ENCODE data around the gene CAMK2D.

Gene CAMK2D

GRCh38 chr4:113682730-113683537, 78.6 kb downstream of the CAMK2D start:
- DNase-seq (ENCODE audit: low read depth): peak; percentile 39

- DNase-seq (ENCODE audit: low read depth): no peak
Observed at GRCh38 chr4:113678641-113679040, 82.9 kb downstream of the CAMK2D start.

GRCh38 chr4:113677325-113677724, 84.2 kb downstream of the CAMK2D start:
- no peak for DNase-seq (ENCODE audit: low read depth)

- DNase-seq (ENCODE audit: low read depth): no peak
Observed at GRCh38 chr4:113675731-113676697, 85.5 kb downstream of the CAMK2D start.

DNA sequence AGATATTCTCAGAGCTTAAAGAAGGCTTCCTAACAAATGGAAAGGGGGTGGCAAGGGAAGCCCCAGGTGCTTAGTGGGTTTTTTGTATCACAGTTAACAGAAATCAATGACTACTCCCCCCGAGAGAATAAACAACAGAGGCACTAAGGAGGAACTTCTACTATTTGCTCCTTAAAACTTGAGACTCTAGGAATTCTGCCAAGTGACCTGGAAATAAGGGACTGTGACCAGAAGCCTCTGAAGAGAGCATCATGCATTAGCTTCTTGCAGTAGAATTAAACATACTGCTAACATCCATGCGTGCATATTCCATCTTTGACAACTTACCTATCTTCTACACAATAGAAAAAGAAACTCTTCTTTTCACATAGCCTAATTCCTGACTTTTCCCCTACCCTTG, 86.8 kb downstream of the CAMK2D start:
- no peak for DNase-seq (ENCODE audit: low read depth)

GRCh38 chr4:113674251-113674650, 87.3 kb downstream of the CAMK2D start:
- DNase-seq (ENCODE audit: low read depth): no peak

GRCh38 chr4:113673450-113673849, 88.1 kb downstream of the CAMK2D start:
- no peak for DNase-seq (ENCODE audit: low read depth)

- DNase-seq (ENCODE audit: low read depth): no peak
Observed at GRCh38 chr4:113666386-113667114, 95.0 kb downstream of the CAMK2D start.

DNA sequence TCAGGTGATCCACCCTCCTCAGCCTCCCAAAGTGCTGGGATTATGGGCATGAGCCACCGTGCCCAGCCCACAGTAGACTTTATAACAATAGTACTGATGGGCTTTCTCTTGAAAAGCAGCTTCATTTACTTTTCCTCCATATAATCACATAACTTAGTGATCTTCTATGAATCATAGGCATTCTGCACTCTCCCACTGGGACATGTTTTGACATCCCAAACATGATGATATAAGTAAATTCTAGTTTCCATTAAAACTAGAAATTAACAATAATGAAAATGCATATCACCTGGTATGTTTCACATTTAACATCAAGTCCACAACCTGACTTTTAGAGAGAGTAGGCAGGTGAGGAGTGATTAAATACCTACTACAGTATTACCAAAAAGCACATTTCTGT, 96.5 kb downstream of the CAMK2D start:
- no peak for DNase-seq (ENCODE audit: low read depth)

GRCh38 chr4:113662581-113662980, 99.0 kb downstream of the CAMK2D start:
- no peak for DNase-seq (ENCODE audit: low read depth)

DNA sequence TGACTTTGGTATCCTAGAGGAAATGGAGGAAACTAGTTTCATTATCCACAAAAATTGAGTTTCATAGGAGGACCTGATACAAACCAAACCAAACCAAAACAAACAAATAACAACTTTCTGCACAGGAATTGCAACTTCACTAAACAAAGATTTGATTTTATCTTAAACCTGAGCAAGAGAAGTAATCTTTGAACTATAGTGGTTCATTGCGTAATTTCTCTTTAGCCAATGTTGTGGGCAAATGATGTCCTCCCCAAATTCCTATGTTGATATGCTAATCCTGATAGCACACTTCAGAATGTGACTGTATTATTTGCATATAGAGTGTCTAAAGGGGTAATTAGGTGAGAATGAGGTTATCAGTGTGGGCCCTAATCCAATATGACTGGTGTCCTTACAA, 102.4 kb downstream of the CAMK2D start:
- no peak for DNase-seq (ENCODE audit: low read depth)

DNA sequence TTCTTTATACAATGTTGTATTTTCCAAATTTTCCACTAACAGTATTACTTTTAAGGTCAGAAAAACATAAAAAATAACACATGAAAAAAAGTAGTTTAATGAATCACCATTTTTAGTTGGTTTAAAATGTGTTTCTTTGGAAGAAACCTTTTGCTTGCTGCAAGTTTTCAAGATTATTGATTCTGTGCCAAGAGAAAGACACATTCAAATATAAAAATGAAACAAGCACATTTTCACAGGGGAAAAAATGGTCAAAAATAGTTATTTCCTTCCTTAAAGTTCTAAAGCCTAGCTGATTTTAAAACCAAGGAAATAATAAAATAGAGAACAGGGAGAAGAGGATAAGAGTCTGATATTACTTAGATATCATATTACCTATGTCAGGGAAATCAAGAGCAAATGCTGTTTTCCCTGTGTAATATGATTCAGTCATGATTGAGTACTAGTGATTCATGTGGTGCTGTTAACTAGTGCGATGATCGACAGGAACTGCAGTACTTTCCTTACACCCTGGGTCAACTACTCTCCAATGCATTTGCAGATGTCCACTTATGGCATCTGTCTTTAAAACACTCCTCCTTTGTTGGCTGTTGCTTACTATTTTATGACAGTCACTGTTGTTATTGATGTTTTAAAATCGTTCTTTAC, 103.8 kb downstream of the CAMK2D start:
- DNase-seq (ENCODE audit: low read depth): no peak

DNA sequence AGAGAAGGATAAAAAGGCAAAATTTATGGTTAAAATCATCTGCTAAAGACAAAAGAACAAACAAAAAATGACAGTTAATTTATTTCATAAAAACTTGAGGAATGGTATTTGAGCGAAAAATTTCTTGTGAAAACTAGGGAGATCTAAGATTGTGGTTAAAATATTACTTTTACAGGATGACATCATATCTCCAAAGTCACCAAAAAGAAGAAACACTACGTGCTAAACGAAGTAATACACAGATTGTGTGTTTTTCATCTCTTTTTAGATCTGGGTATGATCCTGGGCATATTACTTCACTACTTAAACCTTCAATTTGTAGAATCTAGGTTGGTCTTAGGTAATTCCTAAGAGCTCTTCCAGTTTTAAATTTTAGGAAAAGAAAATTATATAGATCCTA, 107.7 kb downstream of the CAMK2D start:
- DNase-seq (ENCODE audit: low read depth): no peak

DNA sequence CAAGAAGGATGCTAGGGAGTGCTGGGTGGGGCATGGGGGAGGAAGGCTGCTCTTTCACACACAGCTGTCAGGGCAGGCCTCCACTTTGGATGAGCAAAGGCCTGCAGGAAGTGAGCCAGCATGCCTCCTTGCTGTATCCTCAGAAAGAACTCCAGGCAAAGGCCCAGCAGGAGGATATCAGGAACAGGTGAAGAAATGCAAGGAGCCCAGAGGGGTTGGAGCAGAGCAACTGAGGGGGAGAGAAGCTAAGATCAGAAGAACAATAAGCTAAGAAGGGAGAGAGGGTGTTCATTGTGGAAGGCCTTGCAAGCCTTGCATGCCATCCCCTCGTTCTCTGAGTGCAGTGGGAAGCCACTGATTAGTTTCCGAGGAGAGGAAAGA, 115.1 kb downstream of the CAMK2D start:
- no peak for DNase-seq (ENCODE audit: low read depth)

DNA sequence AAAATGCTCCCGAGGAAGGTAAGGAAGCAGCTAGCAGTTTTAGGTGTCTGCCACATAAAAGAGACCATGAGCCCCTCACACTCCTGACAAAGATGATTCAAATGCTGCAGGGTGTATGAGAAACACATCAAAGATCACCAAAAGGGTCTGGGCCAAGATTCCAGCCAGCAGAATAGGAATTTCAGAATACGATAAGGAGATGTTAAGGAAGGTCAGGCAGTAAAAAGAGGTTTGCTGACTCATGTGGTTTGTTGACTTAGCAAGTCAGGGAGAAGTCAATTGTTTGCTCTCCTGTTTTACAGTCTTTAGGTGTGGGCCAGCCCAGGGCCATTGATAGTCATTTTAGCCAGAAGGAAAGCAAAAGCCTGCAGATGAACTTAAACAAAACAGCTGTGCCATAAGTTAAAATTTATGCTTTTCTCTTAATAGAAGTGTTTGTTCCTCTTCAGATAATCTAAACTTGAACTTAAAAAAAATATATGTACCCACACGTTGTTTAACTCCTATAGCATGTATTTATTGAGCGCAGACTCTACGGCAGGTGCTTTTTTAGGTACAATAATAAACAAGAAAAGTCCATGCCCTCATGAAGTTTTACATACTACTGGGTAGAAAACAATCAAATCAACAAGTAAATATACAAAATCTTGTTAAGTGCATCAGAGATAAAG, 115.6 kb downstream of the CAMK2D start:
- DNase-seq (ENCODE audit: low read depth): peak; percentile 22

GRCh38 chr4:113645288-113645687, 116.2 kb downstream of the CAMK2D start:
- DNase-seq (ENCODE audit: low read depth): no peak

DNA sequence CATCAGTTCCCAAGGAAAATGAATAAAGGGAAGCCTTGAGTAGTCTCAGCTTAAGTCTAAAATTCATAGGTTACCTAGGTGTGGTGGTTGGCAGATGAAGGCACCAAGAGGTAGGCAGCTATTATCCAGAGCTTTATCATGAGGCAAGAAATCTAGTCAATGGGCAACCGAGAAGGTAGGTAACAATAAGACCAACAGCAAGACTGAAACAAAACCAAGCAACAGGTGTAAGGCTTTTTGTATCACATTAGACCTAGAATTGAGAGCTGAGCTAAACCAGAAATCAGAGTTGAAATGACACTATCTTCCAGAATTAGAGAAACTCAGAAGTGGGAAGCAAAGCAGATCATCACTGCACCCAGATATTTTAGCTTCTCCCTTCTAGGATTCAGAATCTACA, 117.1 kb downstream of the CAMK2D start:
- no peak for DNase-seq (ENCODE audit: low read depth)

- no peak for DNase-seq (ENCODE audit: low read depth)
Observed at GRCh38 chr4:113643505-113643904, 118.0 kb downstream of the CAMK2D start.

GRCh38 chr4:113641025-113641431, 120.5 kb downstream of the CAMK2D start:
- no peak for DNase-seq (ENCODE audit: low read depth)

GRCh38 chr4:113639326-113639725, 122.2 kb downstream of the CAMK2D start:
- no peak for DNase-seq (ENCODE audit: low read depth)

- no peak for DNase-seq (ENCODE audit: low read depth)
Observed at GRCh38 chr4:113638562-113638832, 123.0 kb downstream of the CAMK2D start.
